GM18499 (cell line): Measurements from ENCODE around the gene FOXA1.
"Not testable (repeated sequence)": the region's sequence is repeated elsewhere in the genome, so short reads cannot be mapped to it uniquely, and the experiment has no call there.

ENCODE experiments used
- ATAC-seq: cut with Tn5 transposase; IDR thresholded peaks from one replicate; pipeline ENCODE4 v1.9.1; 2021; ENCODE audit warnings: moderate number of reproducible peaks; ENCODE audit not compliant: insufficient read depth, unreplicated experiment

The FOXA1 gene

DNA sequence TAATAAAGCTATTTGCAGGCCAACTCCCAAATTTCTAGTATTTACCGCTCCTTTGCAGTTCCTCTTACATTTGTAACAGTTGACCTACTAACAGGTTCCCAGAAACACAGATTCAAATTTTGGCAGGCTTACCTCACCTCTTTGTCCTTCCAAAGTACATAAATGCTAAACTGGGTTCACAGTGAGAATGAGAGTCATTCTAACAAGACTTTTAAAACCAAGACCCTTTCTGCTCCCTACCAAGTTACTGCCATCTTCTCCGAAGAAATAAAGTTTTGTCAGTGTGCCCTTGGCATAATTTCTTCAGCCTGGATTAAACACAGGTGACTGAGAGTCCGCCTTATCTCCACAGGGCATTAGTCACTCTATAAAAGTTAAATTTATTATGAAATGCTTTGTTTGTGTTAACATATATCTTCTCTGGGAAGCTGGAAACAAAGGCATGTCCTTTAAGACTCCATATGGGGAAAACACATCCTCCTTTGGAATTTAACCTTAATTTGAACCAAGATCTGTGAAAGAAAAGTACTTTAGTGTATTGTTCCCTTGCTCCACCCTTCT lies 28.2 kb downstream of the FOXA1 start:
- ATAC-seq: no peak

DNA sequence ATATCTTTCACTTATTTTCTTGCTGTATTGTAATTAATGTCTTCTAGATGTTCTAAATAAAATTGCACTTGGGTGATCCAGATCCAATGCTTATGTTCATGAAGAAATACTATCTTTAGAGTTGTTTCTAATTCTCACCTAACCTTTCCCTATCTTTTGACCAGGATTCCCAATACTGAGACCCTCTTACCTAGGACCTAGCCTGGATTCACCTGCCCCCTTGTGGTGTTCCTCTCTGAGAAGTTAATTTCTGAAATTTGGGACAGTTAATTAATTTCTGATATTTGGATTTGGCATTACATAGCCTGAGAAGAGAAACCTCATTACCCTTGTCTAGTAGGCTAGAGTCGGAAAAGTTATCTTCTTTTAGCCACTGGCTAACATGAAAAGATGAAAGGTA lies 29.5 kb downstream of the FOXA1 start:
- no peak for ATAC-seq

DNA sequence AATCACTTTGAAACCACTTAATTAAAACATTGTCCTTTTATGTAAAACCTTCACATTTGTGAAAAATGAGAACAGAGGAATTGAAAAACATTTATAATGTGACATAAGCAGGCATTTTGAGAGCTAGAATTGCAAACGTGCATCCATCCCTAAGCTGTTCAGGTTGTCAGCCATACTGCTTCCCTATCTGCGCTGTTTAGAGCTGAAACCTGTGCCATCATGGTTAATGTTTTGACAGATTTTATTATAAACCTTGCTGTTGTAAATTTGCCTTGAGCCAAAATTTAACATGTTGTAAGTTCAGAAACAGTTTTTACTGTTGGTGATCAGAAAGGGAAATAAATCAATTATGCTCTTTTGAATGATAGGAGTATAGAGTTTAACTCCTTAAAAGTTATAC lies 31.9 kb downstream of the FOXA1 start:
- no peak for ATAC-seq

DNA sequence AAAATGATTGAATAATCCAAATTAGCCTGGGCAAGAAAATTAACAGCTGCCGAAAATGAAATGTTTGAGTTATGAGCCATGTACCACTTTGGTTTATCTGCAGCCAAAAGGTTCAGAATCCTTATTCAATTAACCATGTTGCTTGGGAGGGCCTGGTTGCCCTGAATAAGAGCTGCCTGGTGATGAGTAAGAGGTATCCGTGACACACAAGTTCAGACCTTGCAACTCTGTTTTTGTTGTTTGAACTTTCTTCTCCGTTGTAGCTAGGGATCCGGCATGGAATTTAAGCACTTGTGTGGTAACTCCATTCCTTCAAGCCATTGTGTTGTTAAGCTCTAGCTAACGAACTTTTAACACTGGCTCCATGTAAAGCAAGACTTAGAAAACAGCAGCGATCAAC lies 35.7 kb downstream of the FOXA1 start:
- ATAC-seq: no peak

DNA sequence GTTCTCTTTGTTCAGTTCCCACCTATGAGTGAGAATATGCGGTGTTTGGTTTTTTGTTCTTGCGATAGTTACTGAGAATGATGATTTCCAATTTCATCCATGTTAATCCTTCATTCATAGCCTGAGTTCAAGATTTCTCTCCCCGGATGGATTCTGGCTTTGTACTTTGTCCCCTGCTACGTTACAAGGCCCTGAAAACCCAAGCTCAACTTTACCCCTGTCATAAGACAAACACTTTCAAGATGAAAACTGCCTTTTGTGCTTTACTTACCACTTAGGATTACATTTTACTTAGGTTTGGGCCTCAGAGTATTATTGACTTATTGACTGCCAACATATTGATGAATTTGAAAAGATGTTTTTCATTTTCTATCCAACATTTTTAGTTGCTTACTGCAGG lies 36.3 kb downstream of the FOXA1 start:
- no peak for ATAC-seq

DNA sequence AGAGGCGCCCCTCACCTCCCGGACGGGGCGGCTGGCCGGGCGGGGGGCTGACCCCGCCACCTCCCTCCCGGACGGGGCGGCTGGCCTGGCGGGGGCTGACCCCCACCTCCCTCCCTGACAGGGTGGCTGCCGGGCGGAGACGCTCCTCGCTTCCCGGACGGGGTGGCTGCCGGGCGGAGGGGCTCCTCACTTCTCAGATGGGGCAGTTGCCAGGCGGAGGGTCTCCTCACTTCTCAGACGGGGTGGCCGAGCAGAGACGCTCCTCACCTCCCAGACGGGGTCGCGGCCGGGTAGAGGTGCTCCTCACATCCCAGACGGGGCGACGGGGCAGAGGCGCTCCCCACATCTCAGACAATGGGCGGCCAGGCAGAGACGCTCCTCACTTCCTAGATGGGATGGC lies 39.5 kb downstream of the FOXA1 start:
- ATAC-seq: not testable (repeated sequence)

DNA sequence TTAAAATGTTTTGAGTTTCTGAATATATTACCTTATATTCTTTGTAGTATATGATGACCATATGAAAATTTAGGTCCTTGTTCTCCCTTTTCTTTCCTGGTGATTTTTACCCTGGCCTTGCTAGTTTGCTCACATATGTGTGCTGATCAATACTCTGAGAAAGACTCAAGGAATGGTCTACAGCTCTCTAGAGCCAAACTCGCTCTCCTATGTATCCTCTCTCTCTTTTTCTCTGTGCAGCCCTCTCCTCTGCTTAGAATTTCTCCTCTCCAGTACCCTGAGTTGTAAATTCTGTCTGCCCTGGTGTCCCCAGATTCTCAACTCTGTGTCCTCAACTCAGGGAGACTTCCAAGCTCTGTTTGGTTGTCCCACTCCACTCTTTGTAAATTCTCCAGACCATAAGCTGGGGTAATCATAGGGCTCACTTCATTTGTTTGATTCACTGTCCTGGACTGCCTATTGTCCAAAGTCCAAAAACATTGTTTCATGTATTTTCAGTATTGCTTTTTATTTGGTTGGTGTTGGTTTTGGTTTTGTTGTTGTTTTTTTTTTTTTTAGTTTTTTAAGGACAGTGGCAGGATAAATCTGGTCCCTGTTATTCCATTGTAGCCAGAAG lies 41.0 kb downstream of the FOXA1 start:
- no peak for ATAC-seq

DNA sequence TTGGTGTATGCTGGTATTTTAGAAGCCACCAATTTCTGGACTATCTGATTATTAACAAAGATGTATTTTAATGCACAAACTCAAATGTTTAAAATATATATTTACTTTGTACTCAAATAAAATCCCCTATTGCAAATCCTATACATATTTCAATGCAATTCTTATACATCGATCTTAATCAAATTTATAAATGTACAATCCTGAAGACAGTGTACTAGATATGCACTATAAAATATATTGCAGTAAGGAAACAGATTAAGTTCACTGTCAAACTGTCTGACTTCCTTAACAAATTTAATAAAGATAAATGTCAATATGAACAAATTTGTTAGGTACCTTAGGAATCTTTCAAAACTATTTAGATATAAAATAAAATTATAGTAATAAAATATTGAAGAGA lies 43.9 kb downstream of the FOXA1 start:
- ATAC-seq: no peak

DNA sequence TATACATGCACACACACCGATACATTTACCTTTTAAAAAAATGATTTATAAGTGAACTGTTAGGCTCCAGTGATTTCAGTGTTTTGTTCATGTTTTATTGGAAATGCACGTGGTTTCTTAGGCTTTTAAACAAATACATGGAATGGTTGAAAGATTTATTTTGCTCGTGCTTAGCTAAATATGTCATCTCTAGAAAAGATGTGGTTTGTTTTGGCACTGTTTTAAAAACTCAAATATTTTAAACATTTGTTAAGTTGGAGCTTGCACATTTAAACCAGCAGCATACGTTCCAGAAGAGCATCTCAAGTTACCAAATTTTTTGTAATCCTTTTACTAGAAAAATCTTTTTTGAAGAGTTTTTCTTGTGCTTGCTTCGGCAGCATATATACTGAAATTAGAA lies 44.5 kb downstream of the FOXA1 start:
- no peak for ATAC-seq

DNA sequence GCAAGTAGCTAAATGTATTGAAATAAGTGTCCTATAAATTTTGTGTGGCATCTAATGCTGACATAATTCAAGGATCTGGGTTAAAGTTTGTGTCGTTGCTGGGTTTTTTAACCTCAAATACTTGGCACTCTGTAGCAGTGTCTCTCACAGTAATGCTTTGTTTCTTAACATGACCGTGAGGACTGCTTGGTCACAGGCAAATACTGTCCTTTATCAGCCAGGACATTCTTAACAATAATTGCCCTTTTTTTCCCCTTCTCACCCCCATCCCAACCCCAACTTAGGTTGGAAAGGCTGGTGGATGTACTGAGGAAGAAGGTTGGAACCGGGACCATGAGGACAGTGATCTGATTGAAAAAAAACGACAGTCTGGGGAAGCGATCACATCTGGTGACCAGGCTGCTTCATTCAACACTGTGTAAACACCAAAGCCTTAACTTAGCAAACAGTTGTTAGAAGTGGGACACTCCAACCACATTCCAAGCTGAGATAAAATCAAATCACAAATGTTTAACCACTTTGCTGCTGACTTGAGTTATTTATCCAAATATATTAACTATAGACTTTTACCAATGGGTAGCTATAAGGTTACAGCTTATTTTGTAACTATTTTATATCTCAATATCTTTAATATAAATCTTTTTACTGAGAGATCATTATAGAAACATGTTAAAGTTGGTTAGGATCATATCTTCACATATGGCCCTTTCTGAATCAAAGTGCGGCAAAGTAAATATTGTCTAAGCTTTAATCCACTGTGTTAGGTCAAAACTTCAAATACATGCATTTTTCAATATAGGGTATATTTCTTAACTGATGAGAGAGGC lies 48.2 kb downstream of the FOXA1 start:
- no peak for ATAC-seq

DNA sequence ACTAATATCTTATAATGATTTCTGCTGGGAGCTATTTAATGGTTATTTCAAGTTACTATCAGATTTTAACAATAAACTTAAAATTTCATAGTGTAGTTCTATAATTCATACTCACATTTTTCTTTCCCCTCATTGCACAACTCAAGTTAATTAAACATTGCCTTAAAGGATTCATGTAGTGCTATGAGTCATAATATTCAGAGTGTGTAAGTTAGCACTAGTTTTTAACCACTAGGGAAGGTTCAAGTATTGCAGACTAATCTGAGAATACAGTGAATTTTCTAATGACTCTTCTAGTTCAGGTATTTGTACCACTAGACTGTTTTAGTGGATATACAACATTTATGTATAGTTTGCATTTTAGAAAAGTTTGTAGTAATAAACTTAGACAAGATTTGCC lies 49.9 kb downstream of the FOXA1 start:
- no peak for ATAC-seq

DNA sequence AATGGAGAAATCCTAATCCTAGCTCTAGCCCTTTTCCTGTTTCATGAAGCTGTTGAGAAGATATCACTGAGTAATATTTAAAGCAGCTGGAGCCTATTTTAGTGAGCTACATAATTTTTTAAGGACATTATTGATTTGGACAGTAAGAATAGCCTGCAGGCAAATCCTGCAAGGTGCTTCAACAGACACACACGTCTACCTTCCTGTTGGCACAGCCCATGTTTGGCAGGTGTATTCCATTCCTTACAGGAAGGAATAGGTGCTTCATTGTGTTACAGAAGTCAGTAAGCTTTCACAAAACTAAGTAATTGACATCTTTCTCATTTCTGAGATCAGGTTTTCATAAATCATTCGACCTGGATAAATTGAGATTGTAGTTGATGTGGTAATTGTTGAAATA lies 50.6 kb downstream of the FOXA1 start:
- no peak for ATAC-seq

DNA sequence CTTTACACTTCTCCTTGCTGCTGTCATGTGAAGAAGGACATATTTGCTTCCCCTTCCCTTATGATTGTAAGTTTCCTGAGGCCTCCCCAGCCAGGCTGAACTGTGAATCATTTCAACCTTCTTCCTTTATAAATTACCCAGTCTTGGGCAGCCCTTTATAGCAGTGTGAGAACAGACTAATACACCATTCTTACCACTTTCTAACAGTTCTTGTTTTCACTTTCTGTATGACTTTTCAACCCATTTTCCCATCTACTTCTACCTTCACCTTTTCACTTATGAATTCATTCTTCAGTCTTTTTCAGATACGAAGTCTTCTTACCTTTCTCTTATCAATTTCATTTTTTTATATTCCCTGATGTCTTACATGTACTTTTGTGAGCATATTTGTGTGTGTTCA lies 55.1 kb downstream of the FOXA1 start:
- ATAC-seq: no peak
